A549 (cell line): ENCODE measurements around the gene UROC1. TPM values are rescaled to one million over a fixed set of nuclear protein-coding genes. Genes with fewer than 3 reads are reported as not detected.

Source experiments
- ATAC-seq, 2 experiments: fragments of 200-7000 bp in 1 of 2; fragments of >200 bp in 1 of 2; cut with Nextera tagmentation in 1 of 2; cut with Tn5 transposase in 1 of 2; 3 replicates each; pipeline versions ENCODE4 v1.8.0 to v1.9.1; 2018 to 2020; ENCODE audit warnings: mild to moderate bottlenecking in 1 of 2, moderate library complexity in 1 of 2
- CTCF ChIA-PET: fragments of 300-600 bp; sonication (Branson Sonifier 250); formaldehyde crosslinking; extraction: SDS; loops from one replicate; lab custom pipeline; 2021; ENCODE audit warnings: antibody characterized with exemption, inconsistent platforms; lab: Yijun Ruan, JAX
- POLR2A ChIA-PET: fragments of 350-600 bp; formaldehyde crosslinking; extraction: SDS; loops from one replicate; lab custom pipeline; 2021; ENCODE audit warnings: antibody characterized with exemption, inconsistent platforms; lab: Yijun Ruan, JAX
- DNase-seq, 2 experiments: peaks; one replicate each; pipeline versions ENCODE4 v3.0.0 to v3.0.0-alpha.2; 2011 to 2016; ENCODE audit warnings: low read depth in 1 of 2, low spot score in 1 of 2
- FAIRE-seq: peaks from 2 replicates; lab custom pipeline; 2011; peaks lifted over from hg19 to GRCh38; lab: Jason Lieb, UNC
- H3K27ac ChIP-seq, 2 experiments: fragments of >200 bp; sonication (Bioruptor Twin); formaldehyde crosslinking; 3 replicates each; pipeline ENCODE4 v1.5.1; 2016 to 2017
- H3K4me1 ChIP-seq: fragments of >200 bp; sonication (Bioruptor Twin); formaldehyde crosslinking; 3 replicates; pipeline ENCODE4 v1.6.1; 2016
- H3K4me2 ChIP-seq: fragments of >200 bp; sonication (Bioruptor Twin); formaldehyde crosslinking; 3 replicates; pipeline ENCODE4 v1.6.1; 2016
- H3K4me3 ChIP-seq: fragments of >200 bp; sonication (Bioruptor Twin); formaldehyde crosslinking; 3 replicates; pipeline ENCODE4 v1.5.1; 2016
- H3K9me3 ChIP-seq: fragments of >200 bp; sonication (Bioruptor Twin); formaldehyde crosslinking; 3 replicates; pipeline ENCODE4 v1.6.1; 2016
- BHLHE40 ChIP-seq: IDR thresholded peaks from 2 replicates; pipeline ENCODE4 v1.6.1; 2012; ENCODE audit warnings: low read depth, low read length, inconsistent platforms
- CBX2 ChIP-seq: fragments of 200-600 bp; sonication (generic); IDR thresholded peaks from 2 replicates; pipeline ENCODE4 v1.6.1; 2016; ENCODE audit warnings: low read depth, mild to moderate bottlenecking, borderline replicate concordance
- CHD2 ChIP-seq: fragments of 150-350 bp; IDR thresholded peaks from 2 replicates; pipeline ENCODE4 v1.6.1; 2014; ENCODE audit warnings: low read length; ENCODE audit not compliant: partially characterized antibody
- EHF ChIP-seq: fragments of 250-450 bp; sonication (Bioruptor Pico); IDR thresholded peaks from 2 replicates; pipeline ENCODE4 v1.5.0; 2020; ENCODE audit warnings: mild to moderate bottlenecking
- EHMT2 ChIP-seq: fragments of 200-600 bp; sonication (generic); IDR thresholded peaks from 2 replicates; pipeline ENCODE4 v1.6.1; 2016; ENCODE audit warnings: antibody characterized with exemption, low read depth, mild to moderate bottlenecking, moderate library complexity
- ESRRA ChIP-seq: fragments of 150-350 bp; IDR thresholded peaks from 2 replicates; pipeline ENCODE4 v1.6.1; 2014; ENCODE audit warnings: mild to moderate bottlenecking, low read length, borderline replicate concordance
- FOSB ChIP-seq: fragments of 250-450 bp; sonication (Bioruptor Pico); IDR thresholded peaks from 2 replicates; pipeline ENCODE4 v1.5.0; 2020; ENCODE audit warnings: mild to moderate bottlenecking, moderate library complexity
- FOSL2 ChIP-seq, 2 experiments: fragments of 450-650 bp in 1 of 2; fragments of >200 bp in 1 of 2; sonication (Bioruptor Twin) in 1 of 2; formaldehyde crosslinking; IDR thresholded peaks; 2 replicates each; pipeline versions ENCODE4 v1.5.0 to v1.6.1; 2016 to 2020; ENCODE audit warnings: mild to moderate bottlenecking in 1 of 2, moderate library complexity in 1 of 2
- GATA3 ChIP-seq: IDR thresholded peaks from 2 replicates; pipeline ENCODE4 v1.6.1; 2012; ENCODE audit warnings: borderline replicate concordance
- JUN ChIP-seq, 2 experiments: fragments of >200 bp; sonication (Bioruptor Twin); formaldehyde crosslinking; IDR thresholded peaks; 2 replicates in 1 of 2; 3 replicates in 1 of 2; pipeline ENCODE4 v1.6.1; 2016 to 2017
- KDM1A ChIP-seq: fragments of 200-600 bp; sonication (generic); IDR thresholded peaks from 2 replicates; pipeline ENCODE4 v1.6.1; 2016; ENCODE audit warnings: low read depth, mild to moderate bottlenecking
- PHF8 ChIP-seq: fragments of 200-600 bp; sonication (generic); IDR thresholded peaks from 2 replicates; pipeline ENCODE4 v1.6.1; 2016; ENCODE audit warnings: low read depth, mild to moderate bottlenecking, antibody characterized with exemption, moderate library complexity, borderline replicate concordance
- POLR2A ChIP-seq: IDR thresholded peaks from 2 replicates; pipeline ENCODE4 v1.6.1; 2012; ENCODE audit warnings: mild to moderate bottlenecking, low read length
- RFX5 ChIP-seq: fragments of 450-650 bp; IDR thresholded peaks from 2 replicates; pipeline ENCODE4 v1.7.1; 2014; ENCODE audit warnings: antibody characterized with exemption, mild to moderate bottlenecking, moderate library complexity
- SREBF2 ChIP-seq: fragments of 450-650 bp; IDR thresholded peaks from 2 replicates; pipeline ENCODE4 v1.6.1; 2014; ENCODE audit warnings: mild to moderate bottlenecking, moderate library complexity
- TFCP2L1 ChIP-seq: fragments of 250-450 bp; sonication (Bioruptor Pico); IDR thresholded peaks from 2 replicates; pipeline ENCODE4 v1.5.0; 2021; ENCODE audit warnings: mild to moderate bottlenecking
- ZFP36 ChIP-seq: fragments of 450-650 bp; IDR thresholded peaks from 2 replicates; pipeline ENCODE4 v1.6.1; 2014; ENCODE audit warnings: borderline replicate concordance; ENCODE audit not compliant: partially characterized antibody
- WGBS: methylation state at CpG from one replicate; pipeline ENCODE4 v1.1.6; 2017; ENCODE audit errors: missing lambda C conversion rate; 5-methylcytosine and 5-hydroxymethylcytosine counted together
- polyA plus RNA-seq, 4 experiments: library from polyadenylated mRNA; depleted of rRNA in 3 of 4; stranded (reverse); fragments of >200 nt; fragmentation: RNase III in 1 of 4; extraction: RNeasy Plus Mini Kit Qiagen cat#74134 plus additional on column Dnase treatment in 1 of 4; gene quantifications; 2 replicates in 3 of 4; 3 replicates in 1 of 4; pipeline ENCODE4 v1.2.3, GENCODE V29; 2011 to 2017
- TF ChIP-seq, protein P1 (sequence below): IDR thresholded peaks from 2 replicates; pipeline ENCODE4 v1.6.1; 2012
- TF ChIP-seq, protein P2 (sequence below): fragments of 150-350 bp; IDR thresholded peaks from 2 replicates; pipeline ENCODE4 v1.6.1; 2014; ENCODE audit warnings: low read depth, mild to moderate bottlenecking, low read length
- TF ChIP-seq, protein P3 (sequence below): fragments of >200 bp; sonication (Bioruptor Twin); formaldehyde crosslinking; IDR thresholded peaks from 3 replicates; pipeline ENCODE4 v1.5.1; 2016
- TF ChIP-seq, protein P4 (sequence below): fragments of >200 bp; sonication (Bioruptor Twin); formaldehyde crosslinking; IDR thresholded peaks from 3 replicates; pipeline ENCODE4 v1.6.1; 2016

The UROC1 gene
- polyA plus RNA-seq, 2 of the 4 experiments (the other 2 are of a cell fraction), result not detected

DNA sequence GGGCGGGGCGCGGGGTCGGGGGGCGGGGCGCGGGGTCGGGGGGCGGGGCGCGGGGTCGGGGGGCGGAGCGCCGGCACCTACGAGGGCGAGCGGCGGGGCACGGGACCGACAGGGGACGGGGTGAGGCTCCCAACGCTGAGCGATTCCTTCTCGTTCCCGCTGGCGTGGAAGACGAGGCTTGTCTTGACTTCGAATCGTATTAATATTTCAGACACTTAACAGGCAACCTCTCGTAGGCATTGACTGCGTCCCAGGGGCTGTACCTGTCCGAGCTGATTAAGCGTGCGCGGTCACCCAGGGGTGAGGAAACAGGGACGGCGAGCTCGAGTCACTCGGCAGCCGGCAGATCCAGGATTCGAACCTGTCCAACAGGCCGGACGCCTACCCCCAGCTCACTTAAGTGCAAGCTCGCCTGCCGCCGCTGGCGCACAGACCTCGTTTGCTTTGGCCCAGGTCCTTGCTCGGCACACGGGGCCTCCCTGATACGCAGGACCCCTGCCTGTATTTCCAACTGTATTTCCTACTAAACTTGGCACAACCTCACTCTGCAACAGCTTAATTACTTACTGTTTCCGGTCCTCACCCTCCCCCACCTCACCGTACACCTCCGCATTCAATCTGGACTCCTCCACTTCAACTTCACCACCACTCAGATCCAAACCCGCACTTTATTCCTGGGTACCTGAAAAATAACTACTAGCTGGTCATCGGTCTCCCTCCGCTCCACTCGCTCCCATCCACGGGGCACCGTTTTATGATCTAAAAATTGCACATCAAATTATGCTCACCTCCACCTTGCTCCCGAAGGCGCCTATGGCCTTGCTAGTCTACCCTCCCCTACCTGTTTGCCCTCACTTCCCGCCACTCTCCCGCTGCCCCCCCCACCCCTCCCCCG is 41.2 kb downstream of the UROC1 start:
- DNase-seq (peak; percentile 59 to 72), FAIRE-seq (no peak), ATAC-seq (peak; percentile 49 to 72)
- H3K4me1 ChIP-seq, result peaks cover 28% of the 10 kb centered on the region
- WGBS, result 36% methylated on average over 26 of the region's 66 CpGs
- ChIA-PET POLR2A (interaction anchor here (0.6 to 1.6 kb wide), 3 partner anchors 14 to 228 kb away, joined by 3 to 7 read pairs (median 3); partner anchors contain the start of gene CHCHD6), CTCF (interaction anchor here (0.6 to 0.9 kb wide), 5 partner anchors 11 to 588 kb away, joined by 3 to 4 read pairs (median 3); no protein-coding TSS in a partner anchor)
- H3K4me2 ChIP-seq, result peak overlapping the region; percentile 83
- H3K4me3 ChIP-seq, result peak overlapping the region; percentile 90
- H3K9me3 ChIP-seq, result no peaks in the 10 kb centered on the region
- H3K27ac ChIP-seq, result peak overlapping the region; percentile 76 to 99
- TF ChIP-seq, protein P1, sequence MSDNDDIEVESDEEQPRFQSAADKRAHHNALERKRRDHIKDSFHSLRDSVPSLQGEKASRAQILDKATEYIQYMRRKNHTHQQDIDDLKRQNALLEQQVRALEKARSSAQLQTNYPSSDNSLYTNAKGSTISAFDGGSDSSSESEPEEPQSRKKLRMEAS, result peak; percentile 37; the same call in 1 of the 2 replicates
- TF ChIP-seq ZFP36, result no peak
- TF ChIP-seq PHF8, result peak; percentile 44; the same call in 1 of the 2 replicates
- TF ChIP-seq, protein P2, sequence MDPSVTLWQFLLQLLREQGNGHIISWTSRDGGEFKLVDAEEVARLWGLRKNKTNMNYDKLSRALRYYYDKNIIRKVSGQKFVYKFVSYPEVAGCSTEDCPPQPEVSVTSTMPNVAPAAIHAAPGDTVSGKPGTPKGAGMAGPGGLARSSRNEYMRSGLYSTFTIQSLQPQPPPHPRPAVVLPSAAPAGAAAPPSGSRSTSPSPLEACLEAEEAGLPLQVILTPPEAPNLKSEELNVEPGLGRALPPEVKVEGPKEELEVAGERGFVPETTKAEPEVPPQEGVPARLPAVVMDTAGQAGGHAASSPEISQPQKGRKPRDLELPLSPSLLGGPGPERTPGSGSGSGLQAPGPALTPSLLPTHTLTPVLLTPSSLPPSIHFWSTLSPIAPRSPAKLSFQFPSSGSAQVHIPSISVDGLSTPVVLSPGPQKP, result no peak
- no peak for TF ChIP-seq FOSL2 (IDR thresholded peaks at IDR 0.05)
- TF ChIP-seq FOSL2 (CRISPR knock-in tag; IDR thresholded peaks at IDR 0.05), result no peak
- TF ChIP-seq POLR2A, result peak; percentile 62

DNA sequence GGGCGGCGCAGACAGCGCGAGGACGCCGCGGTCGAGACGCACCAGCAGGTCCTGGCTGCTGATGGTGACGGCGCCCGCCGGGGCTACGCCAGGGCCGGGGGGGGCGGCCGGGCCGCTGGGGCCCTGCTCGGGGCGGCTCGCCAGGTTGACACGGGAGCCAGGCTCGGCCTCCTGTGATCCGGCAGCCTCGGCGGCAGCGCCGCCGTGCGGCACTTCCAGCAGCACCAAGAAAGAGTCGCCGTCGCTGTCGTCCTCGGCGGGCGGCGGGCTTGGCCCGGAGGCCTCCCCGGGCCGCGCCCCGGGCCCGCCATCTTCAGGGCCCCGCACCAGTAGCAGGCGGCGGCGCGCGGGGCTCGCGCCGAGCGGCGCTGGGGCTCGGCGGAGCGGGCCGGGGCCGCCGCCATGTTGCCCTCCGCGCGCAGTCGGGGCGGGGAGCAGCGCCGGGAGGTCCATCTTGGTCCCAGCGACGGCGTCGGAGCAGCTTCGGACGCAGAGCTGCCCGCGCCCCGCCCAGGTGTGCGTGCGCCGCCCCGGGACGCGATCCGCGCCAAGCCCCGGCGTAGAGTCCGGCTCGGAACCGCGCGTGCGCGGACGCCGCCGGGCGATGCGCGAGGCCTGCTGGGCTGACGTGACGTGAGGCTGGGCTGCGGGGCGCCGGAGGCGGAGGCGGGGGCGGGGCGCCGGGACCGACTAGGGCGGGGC is 42.0 kb downstream of the UROC1 start, which contains the start of gene ZXDC:
Gene ZXDC (minus strand): TSS at position 479 of the 702 bp plus-strand sequence. CDS start 26 bp downstream, at position 453.
- peak; percentile 85 to 90 for ATAC-seq
- DNase-seq, result peak; percentile 90 to 93
- Histone ChIP-seq H3K9me3 (no peaks in the 10 kb centered on the region), H3K4me2 (peak within 1 kb of the TSS; percentile 95), H3K27ac (peak within 1 kb of the TSS; percentile 99 to 100), H3K4me3 (peak within 1 kb of the TSS; percentile 90)
- FAIRE-seq, result no peak
- CTCF ChIA-PET, result interaction anchor here (0.6 to 1.7 kb wide), 6 partner anchors 10 to 587 kb away, joined by 3 to 4 read pairs (median 3); no protein-coding TSS in a partner anchor
- TF ChIP-seq EHMT2 (no peak), TFCP2L1 (CRISPR knock-in tag) (no peak), CBX2 (no peak), BHLHE40 (no peak), CHD2 (no peak), EHF (no peak), ESRRA (no peak), GATA3 (no peak), RFX5 (no peak), POLR2A (peak; percentile 87), JUN (IDR thresholded peaks at IDR 0.05) (peak in 1 of 2 experiments; percentile 82; a peak in 3 of 5 replicates), ZFP36 (no peak), FOSB (CRISPR knock-in tag) (no peak), SREBF2 (no peak), KDM1A (no peak)
- TF ChIP-seq, protein P3, sequence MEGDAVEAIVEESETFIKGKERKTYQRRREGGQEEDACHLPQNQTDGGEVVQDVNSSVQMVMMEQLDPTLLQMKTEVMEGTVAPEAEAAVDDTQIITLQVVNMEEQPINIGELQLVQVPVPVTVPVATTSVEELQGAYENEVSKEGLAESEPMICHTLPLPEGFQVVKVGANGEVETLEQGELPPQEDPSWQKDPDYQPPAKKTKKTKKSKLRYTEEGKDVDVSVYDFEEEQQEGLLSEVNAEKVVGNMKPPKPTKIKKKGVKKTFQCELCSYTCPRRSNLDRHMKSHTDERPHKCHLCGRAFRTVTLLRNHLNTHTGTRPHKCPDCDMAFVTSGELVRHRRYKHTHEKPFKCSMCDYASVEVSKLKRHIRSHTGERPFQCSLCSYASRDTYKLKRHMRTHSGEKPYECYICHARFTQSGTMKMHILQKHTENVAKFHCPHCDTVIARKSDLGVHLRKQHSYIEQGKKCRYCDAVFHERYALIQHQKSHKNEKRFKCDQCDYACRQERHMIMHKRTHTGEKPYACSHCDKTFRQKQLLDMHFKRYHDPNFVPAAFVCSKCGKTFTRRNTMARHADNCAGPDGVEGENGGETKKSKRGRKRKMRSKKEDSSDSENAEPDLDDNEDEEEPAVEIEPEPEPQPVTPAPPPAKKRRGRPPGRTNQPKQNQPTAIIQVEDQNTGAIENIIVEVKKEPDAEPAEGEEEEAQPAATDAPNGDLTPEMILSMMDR, result peak; percentile 49
- TF ChIP-seq, protein P1, result no peak
- TF ChIP-seq, protein P4, sequence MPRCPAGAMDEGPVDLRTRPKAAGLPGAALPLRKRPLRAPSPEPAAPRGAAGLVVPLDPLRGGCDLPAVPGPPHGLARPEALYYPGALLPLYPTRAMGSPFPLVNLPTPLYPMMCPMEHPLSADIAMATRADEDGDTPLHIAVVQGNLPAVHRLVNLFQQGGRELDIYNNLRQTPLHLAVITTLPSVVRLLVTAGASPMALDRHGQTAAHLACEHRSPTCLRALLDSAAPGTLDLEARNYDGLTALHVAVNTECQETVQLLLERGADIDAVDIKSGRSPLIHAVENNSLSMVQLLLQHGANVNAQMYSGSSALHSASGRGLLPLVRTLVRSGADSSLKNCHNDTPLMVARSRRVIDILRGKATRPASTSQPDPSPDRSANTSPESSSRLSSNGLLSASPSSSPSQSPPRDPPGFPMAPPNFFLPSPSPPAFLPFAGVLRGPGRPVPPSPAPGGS, result peak; percentile 65
- TF ChIP-seq, all 56 proteins: peak for 4
- POLR2A ChIA-PET, result interaction anchor here (0.6 to 1.6 kb wide), 3 partner anchors 14 to 229 kb away, joined by 3 to 7 read pairs (median 3); partner anchors contain the start of gene CHCHD6
- WGBS, result no CpG with 5 or more reads among the region's 112 CpGs
- H3K4me1 ChIP-seq, result peaks cover 29% of the 10 kb centered on the region
